OCI-LY3 (cell line): ENCODE data around the gene HNRNPLL.

Experiments
- CTCF ChIP-seq: fragments of 200-600, 300-600 bp; sonication (generic); IDR thresholded peaks from 2 replicates; pipeline ENCODE4 v1.5.1; 2014; ENCODE audit warnings: antibody characterized with exemption, low read length, low read depth
- EZH2phosphoT487 ChIP-seq: fragments of 200-600 bp; shearing (Covaris generic); IDR thresholded peaks from 2 replicates; pipeline ENCODE4 v1.6.1; 2018; ENCODE audit warnings: antibody characterized with exemption, mixed run types, low read depth

- TF ChIP-seq CTCF (no peak), EZH2phosphoT487 (no peak)
These were observed 68.8 kb downstream of the HNRNPLL start for GRCh38 chr2:38533757-38534545.
